ENCODE measurements around the gene JAKMIP2. TPM values are rescaled to one million over a fixed set of nuclear protein-coding genes. Genes with fewer than 3 reads are reported as not detected.

Gene JAKMIP2
- polyA plus RNA-seq, 1 of the 3 experiments (the other 2 are of a cell fraction): 2.1 TPM

GRCh38 chr5:147693233-147693632 is 89.3 kb downstream of the JAKMIP2 start (continued):
- TF ChIP-seq TCF12 (IDR thresholded peaks at IDR 0.05) (no peak), MXI1 (IDR thresholded peaks at IDR 0.05; ENCODE audit: low read depth, low read length) (no peak), GABPA (IDR thresholded peaks at IDR 0.05; ENCODE audit: low read depth) (no peak)
- TF ChIP-seq, protein P1, sequence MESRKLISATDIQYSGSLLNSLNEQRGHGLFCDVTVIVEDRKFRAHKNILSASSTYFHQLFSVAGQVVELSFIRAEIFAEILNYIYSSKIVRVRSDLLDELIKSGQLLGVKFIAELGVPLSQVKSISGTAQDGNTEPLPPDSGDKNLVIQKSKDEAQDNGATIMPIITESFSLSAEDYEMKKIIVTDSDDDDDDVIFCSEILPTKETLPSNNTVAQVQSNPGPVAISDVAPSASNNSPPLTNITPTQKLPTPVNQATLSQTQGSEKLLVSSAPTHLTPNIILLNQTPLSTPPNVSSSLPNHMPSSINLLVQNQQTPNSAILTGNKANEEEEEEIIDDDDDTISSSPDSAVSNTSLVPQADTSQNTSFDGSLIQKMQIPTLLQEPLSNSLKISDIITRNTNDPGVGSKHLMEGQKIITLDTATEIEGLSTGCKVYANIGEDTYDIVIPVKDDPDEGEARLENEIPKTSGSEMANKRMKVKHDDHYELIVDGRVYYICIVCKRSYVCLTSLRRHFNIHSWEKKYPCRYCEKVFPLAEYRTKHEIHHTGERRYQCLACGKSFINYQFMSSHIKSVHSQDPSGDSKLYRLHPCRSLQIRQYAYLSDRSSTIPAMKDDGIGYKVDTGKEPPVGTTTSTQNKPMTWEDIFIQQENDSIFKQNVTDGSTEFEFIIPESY (IDR thresholded peaks at IDR 0.05; ENCODE audit: borderline replicate concordance, low read depth): no peak

- no peak for DNase-seq
- H3K27ac ChIP-seq (ENCODE audit: low read depth in 2 of 2, low read length in 1 of 2): no peak overlapping the region
- H3F3A ChIP-seq (replicated peaks; ENCODE audit: insufficient read depth): no peaks in the 10 kb centered on the region
- H3K9me2 ChIP-seq: no peaks in the 10 kb centered on the region
- no peaks in the 10 kb centered on the region for H4K20me1 ChIP-seq (ENCODE audit: insufficient read depth)
- no peak for TF ChIP-seq MEF2A (IDR thresholded peaks at IDR 0.05; ENCODE audit: borderline replicate concordance, low read depth)
- no peak for TF ChIP-seq JUND (IDR thresholded peaks at IDR 0.05)
- TF ChIP-seq, protein P2, sequence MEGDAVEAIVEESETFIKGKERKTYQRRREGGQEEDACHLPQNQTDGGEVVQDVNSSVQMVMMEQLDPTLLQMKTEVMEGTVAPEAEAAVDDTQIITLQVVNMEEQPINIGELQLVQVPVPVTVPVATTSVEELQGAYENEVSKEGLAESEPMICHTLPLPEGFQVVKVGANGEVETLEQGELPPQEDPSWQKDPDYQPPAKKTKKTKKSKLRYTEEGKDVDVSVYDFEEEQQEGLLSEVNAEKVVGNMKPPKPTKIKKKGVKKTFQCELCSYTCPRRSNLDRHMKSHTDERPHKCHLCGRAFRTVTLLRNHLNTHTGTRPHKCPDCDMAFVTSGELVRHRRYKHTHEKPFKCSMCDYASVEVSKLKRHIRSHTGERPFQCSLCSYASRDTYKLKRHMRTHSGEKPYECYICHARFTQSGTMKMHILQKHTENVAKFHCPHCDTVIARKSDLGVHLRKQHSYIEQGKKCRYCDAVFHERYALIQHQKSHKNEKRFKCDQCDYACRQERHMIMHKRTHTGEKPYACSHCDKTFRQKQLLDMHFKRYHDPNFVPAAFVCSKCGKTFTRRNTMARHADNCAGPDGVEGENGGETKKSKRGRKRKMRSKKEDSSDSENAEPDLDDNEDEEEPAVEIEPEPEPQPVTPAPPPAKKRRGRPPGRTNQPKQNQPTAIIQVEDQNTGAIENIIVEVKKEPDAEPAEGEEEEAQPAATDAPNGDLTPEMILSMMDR (IDR thresholded peaks at IDR 0.05): no peak
- no peak for TF ChIP-seq GATA2 (CRISPR knock-in tag; IDR thresholded peaks at IDR 0.05)
- TF ChIP-seq, protein P3, sequence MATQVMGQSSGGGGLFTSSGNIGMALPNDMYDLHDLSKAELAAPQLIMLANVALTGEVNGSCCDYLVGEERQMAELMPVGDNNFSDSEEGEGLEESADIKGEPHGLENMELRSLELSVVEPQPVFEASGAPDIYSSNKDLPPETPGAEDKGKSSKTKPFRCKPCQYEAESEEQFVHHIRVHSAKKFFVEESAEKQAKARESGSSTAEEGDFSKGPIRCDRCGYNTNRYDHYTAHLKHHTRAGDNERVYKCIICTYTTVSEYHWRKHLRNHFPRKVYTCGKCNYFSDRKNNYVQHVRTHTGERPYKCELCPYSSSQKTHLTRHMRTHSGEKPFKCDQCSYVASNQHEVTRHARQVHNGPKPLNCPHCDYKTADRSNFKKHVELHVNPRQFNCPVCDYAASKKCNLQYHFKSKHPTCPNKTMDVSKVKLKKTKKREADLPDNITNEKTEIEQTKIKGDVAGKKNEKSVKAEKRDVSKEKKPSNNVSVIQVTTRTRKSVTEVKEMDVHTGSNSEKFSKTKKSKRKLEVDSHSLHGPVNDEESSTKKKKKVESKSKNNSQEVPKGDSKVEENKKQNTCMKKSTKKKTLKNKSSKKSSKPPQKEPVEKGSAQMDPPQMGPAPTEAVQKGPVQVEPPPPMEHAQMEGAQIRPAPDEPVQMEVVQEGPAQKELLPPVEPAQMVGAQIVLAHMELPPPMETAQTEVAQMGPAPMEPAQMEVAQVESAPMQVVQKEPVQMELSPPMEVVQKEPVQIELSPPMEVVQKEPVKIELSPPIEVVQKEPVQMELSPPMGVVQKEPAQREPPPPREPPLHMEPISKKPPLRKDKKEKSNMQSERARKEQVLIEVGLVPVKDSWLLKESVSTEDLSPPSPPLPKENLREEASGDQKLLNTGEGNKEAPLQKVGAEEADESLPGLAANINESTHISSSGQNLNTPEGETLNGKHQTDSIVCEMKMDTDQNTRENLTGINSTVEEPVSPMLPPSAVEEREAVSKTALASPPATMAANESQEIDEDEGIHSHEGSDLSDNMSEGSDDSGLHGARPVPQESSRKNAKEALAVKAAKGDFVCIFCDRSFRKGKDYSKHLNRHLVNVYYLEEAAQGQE (IDR thresholded peaks at IDR 0.05; ENCODE audit: low read depth, low read length): no peak
- TF ChIP-seq POLR2AphosphoS5 (IDR thresholded peaks at IDR 0.05; ENCODE audit: low read depth, low read length): no peak
- no peak for TF ChIP-seq IRF3 (IDR thresholded peaks at IDR 0.05; ENCODE audit: low read depth, low read length)
- TF ChIP-seq ELF1 (IDR thresholded peaks at IDR 0.05): no peak
- TF ChIP-seq, protein P4, sequence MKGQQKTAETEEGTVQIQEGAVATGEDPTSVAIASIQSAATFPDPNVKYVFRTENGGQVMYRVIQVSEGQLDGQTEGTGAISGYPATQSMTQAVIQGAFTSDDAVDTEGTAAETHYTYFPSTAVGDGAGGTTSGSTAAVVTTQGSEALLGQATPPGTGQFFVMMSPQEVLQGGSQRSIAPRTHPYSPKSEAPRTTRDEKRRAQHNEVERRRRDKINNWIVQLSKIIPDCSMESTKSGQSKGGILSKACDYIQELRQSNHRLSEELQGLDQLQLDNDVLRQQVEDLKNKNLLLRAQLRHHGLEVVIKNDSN (IDR thresholded peaks at IDR 0.05; ENCODE audit: borderline replicate concordance, low read depth): no peak
- TF ChIP-seq PBX3 (IDR thresholded peaks at IDR 0.05): no peak
- TF ChIP-seq NRF1 (IDR thresholded peaks at IDR 0.05; ENCODE audit: low read depth, low read length): no peak
- TF ChIP-seq, protein P1 (IDR thresholded peaks at IDR 0.05; ENCODE audit: borderline replicate concordance, low read depth): no peak
- no peak for TF ChIP-seq TEAD4 (IDR thresholded peaks at IDR 0.05; ENCODE audit: borderline replicate concordance, insufficient read depth)
- no peak for TF ChIP-seq RFX5 (IDR thresholded peaks at IDR 0.05; ENCODE audit: low read length)
- TF ChIP-seq FOXM1 (IDR thresholded peaks at IDR 0.05; ENCODE audit: low read depth): no peak
- no peak for TF ChIP-seq GABPA (IDR thresholded peaks at IDR 0.05; ENCODE audit: low read depth)
- no peak for TF ChIP-seq FOSL2 (IDR thresholded peaks at IDR 0.05; ENCODE audit: borderline replicate concordance, low read depth)
- H3K36me3 ChIP-seq (replicated peaks in 1 of 2; ENCODE audit: control insufficient read depth in 1 of 2, insufficient read depth in 2 of 2, low read length in 1 of 2): no peaks in the 10 kb centered on the region
- no peaks in the 10 kb centered on the region for H3K79me2 ChIP-seq (ENCODE audit: insufficient read depth)
- H3K27me3 ChIP-seq (ENCODE audit: insufficient read depth): no peaks in the 10 kb centered on the region
- H3K4me3 ChIP-seq (ENCODE audit: low read depth in 2 of 2, low read length in 1 of 2): no peak overlapping the region
- POLR2A ChIA-PET: no interaction called here
- CTCF ChIA-PET: interaction anchor here (1.2 to 2.3 kb wide), 3 partner anchors 48 to 132 kb away, joined by 3 to 9 read pairs (median 8); no protein-coding TSS in a partner anchor
- 67% methylated on average over 3 of the region's 3 CpGs for WGBS (ENCODE audit: low lambda C conversion rate)
- H3K9me3 ChIP-seq: no peaks in the 10 kb centered on the region
- H3K4me2 ChIP-seq: no peak overlapping the region
- H2AFZ ChIP-seq (ENCODE audit: low read depth): no peak overlapping the region
- peaks cover 10 to 16% of the 10 kb centered on the region in 2 experiments; a peak in 3 of 4 replicates for H3K4me1 ChIP-seq (ENCODE audit: control insufficient read depth in 1 of 2, insufficient read depth in 2 of 2, low read depth in 1 of 2, low read length in 1 of 2)
- H3K9ac ChIP-seq: no peak overlapping the region
Observed at GRCh38 chr5:147691130-147691529, 91.4 kb downstream of the JAKMIP2 start.
